ENCODE data around the gene TFPI. TPM values are rescaled to one million over a fixed set of nuclear protein-coding genes. Genes with fewer than 3 reads are reported as not detected.
A peak's percentile ranks its signal among the peaks of the same experiment; 100 is the strongest.

TFPI gene
- 486 TPM for polyA plus RNA-seq (2013, experiment 1 of 2)
- polyA plus RNA-seq (2013, experiment 2 of 2): 510 TPM

- peak within 1 kb of the TSS in 1 of 2 experiments; percentile 86 for H3K4me3 ChIP-seq (ENCODE audit: insufficient read depth in 1 of 2, low read depth in 1 of 2, low read length in 2 of 2)
- no peak within 1 kb of the TSS for H3K18ac ChIP-seq (ENCODE audit: low read depth in 1 of 2, low read length in 2 of 2)
- H4K91ac ChIP-seq (ENCODE audit: low read length): no peak within 1 kb of the TSS
- H2BK120ac ChIP-seq (ENCODE audit: low read depth, low read length): no peak within 1 kb of the TSS
- no peak within 1 kb of the TSS for H3K23ac ChIP-seq (ENCODE audit: low read length in 2 of 2)
- no peak within 1 kb of the TSS for H4K8ac ChIP-seq (ENCODE audit: low read length)
- WGBS: 0% methylated on average over 6 of the region's 9 CpGs
- no peaks in the 10 kb centered on the region for H3K4me1 ChIP-seq (ENCODE audit: control insufficient read depth, insufficient read depth, low read depth, low read length)
- no peak within 1 kb of the TSS for H3K14ac ChIP-seq (ENCODE audit: low read length in 2 of 2)
- H3K4ac ChIP-seq (ENCODE audit: low read depth in 1 of 2, low read length in 2 of 2): peak within 1 kb of the TSS in 1 of 2 experiments; percentile 79
- peak within 1 kb of the TSS; percentile 98 for H3K9ac ChIP-seq (ENCODE audit: low read length)
- no peak within 1 kb of the TSS for H2AK5ac ChIP-seq (ENCODE audit: low read length, severe bottlenecking)
- peak within 1 kb of the TSS; percentile 28 for H3K4me2 ChIP-seq (ENCODE audit: low read length, poor library complexity, severe bottlenecking)
- no peaks in the 10 kb centered on the region for H3K27me3 ChIP-seq (ENCODE audit: control insufficient read depth in 1 of 2, insufficient read depth in 1 of 2, low read length in 2 of 2)
- H2BK15ac ChIP-seq (ENCODE audit: low read depth, poor library complexity, severe bottlenecking): no peak within 1 kb of the TSS
- H2BK5ac ChIP-seq (ENCODE audit: low read depth, low read length, poor library complexity, severe bottlenecking): no peak within 1 kb of the TSS
- H2AFZ ChIP-seq (ENCODE audit: low read depth, low read length): no peak within 1 kb of the TSS
- peak within 1 kb of the TSS; percentile 81 for H3K27ac ChIP-seq (ENCODE audit: low read length, poor library complexity, severe bottlenecking)
- H3K9me3 ChIP-seq (ENCODE audit: control insufficient read depth, low read length): no peaks in the 10 kb centered on the region
- peaks cover 0 to 3% of the 10 kb centered on the region in 2 experiments for H3K36me3 ChIP-seq (ENCODE audit: control insufficient read depth in 1 of 2, insufficient read depth in 2 of 2, low read depth in 1 of 2, low read length in 2 of 2)
- H3K79me1 ChIP-seq (replicated peaks; ENCODE audit: low read length, poor library complexity, severe bottlenecking): peaks cover 1% of the 10 kb centered on the region
- H2BK12ac ChIP-seq (ENCODE audit: low read length in 2 of 2): no peak within 1 kb of the TSS
- DNase-seq: peak; percentile 82
These were observed at the start of gene TFPI for GRCh38 chr2:187554011-187554703. Gene TFPI (minus strand): TSS chr2:187554435. CDS start chr2:187503768, 50,667 bp downstream.

DNA sequence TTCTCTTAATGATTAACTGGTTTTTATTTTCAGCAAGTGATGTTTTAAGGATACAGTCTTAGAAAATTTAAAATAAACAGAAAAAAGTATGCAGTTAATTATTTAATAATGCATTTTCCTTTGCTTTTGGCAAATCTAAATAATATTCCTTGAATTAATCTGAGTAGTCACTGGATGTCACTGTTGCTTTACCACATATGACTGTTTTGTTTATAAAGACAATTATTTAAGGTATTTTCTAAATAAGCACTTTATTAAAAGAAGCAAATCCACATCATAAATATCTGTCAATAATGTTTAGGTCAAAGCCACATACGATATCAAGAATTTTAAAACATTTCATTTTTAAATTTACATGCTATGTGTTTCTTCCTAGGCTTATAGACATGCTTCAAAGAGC is 40.6 kb upstream of the TFPI start:
- WGBS: no CpG with 5 or more reads among the region's 1 CpG
- Histone ChIP-seq H3K4me3 (ENCODE audit: insufficient read depth in 1 of 2, low read depth in 1 of 2, low read length in 2 of 2) (no peak overlapping the region), H3K9me3 (ENCODE audit: control insufficient read depth, low read length) (no peaks in the 10 kb centered on the region), H3K4me1 (ENCODE audit: control insufficient read depth, insufficient read depth, low read depth, low read length) (no peaks in the 10 kb centered on the region), H2AFZ (ENCODE audit: low read depth, low read length) (no peak overlapping the region), H2BK12ac (ENCODE audit: low read length in 2 of 2) (no peak overlapping the region), H2BK15ac (ENCODE audit: low read depth, poor library complexity, severe bottlenecking) (no peak overlapping the region), H3K4ac (ENCODE audit: low read depth in 1 of 2, low read length in 2 of 2) (no peak overlapping the region), H3K9ac (ENCODE audit: low read length) (no peak overlapping the region), H3K4me2 (ENCODE audit: low read length, poor library complexity, severe bottlenecking) (no peak overlapping the region), H3K23ac (ENCODE audit: low read length in 2 of 2) (no peak overlapping the region), H2BK120ac (ENCODE audit: low read depth, low read length) (no peak overlapping the region), H3K18ac (ENCODE audit: low read depth in 1 of 2, low read length in 2 of 2) (no peak overlapping the region), H3K14ac (ENCODE audit: low read length in 2 of 2) (no peak overlapping the region), H4K8ac (ENCODE audit: low read length) (no peak overlapping the region), H2BK5ac (ENCODE audit: low read depth, low read length, poor library complexity, severe bottlenecking) (no peak overlapping the region), H3K27ac (ENCODE audit: low read length, poor library complexity, severe bottlenecking) (no peak overlapping the region), H3K27me3 (ENCODE audit: control insufficient read depth in 1 of 2, insufficient read depth in 1 of 2, low read length in 2 of 2) (no peaks in the 10 kb centered on the region), H2AK5ac (ENCODE audit: low read length, severe bottlenecking) (no peak overlapping the region), H4K91ac (ENCODE audit: low read length) (no peak overlapping the region), H3K36me3 (ENCODE audit: control insufficient read depth in 1 of 2, insufficient read depth in 2 of 2, low read depth in 1 of 2, low read length in 2 of 2) (no peaks in the 10 kb centered on the region), H3K79me1 (replicated peaks; ENCODE audit: low read length, poor library complexity, severe bottlenecking) (no peaks in the 10 kb centered on the region)
- peak; percentile 37 for DNase-seq

DNA sequence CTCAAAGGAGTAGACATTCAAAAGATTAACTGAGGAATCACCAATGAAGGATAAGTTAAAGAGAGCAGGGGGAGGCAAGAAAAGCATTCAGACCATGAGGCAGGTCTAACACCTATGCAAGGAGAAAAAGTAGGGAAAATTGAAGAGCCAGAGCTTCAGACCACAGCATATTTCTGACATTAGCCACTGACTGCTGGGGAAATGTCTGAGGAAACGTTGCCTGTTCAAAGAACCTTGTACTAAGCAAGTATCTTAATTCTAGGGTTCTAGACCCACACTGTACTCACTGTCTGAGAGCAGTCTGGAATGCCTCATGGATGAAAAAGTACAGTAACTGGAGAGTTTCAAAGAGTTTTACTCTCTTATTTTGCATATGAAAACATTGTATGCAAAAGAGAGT is 39.5 kb upstream of the TFPI start:
- Histone ChIP-seq H3K36me3 (ENCODE audit: control insufficient read depth in 1 of 2, insufficient read depth in 2 of 2, low read depth in 1 of 2, low read length in 2 of 2) (no peaks in the 10 kb centered on the region), H2AK5ac (ENCODE audit: low read length, severe bottlenecking) (no peak overlapping the region), H3K4me3 (ENCODE audit: insufficient read depth in 1 of 2, low read depth in 1 of 2, low read length in 2 of 2) (no peak overlapping the region), H3K18ac (ENCODE audit: low read depth in 1 of 2, low read length in 2 of 2) (no peak overlapping the region), H3K9ac (ENCODE audit: low read length) (no peak overlapping the region), H3K79me1 (replicated peaks; ENCODE audit: low read length, poor library complexity, severe bottlenecking) (no peaks in the 10 kb centered on the region), H2AFZ (ENCODE audit: low read depth, low read length) (no peak overlapping the region), H3K4me2 (ENCODE audit: low read length, poor library complexity, severe bottlenecking) (no peak overlapping the region), H2BK15ac (ENCODE audit: low read depth, poor library complexity, severe bottlenecking) (no peak overlapping the region), H2BK12ac (ENCODE audit: low read length in 2 of 2) (no peak overlapping the region), H3K4me1 (ENCODE audit: control insufficient read depth, insufficient read depth, low read depth, low read length) (no peaks in the 10 kb centered on the region), H3K9me3 (ENCODE audit: control insufficient read depth, low read length) (no peaks in the 10 kb centered on the region), H3K4ac (ENCODE audit: low read depth in 1 of 2, low read length in 2 of 2) (no peak overlapping the region), H2BK120ac (ENCODE audit: low read depth, low read length) (no peak overlapping the region), H3K27ac (ENCODE audit: low read length, poor library complexity, severe bottlenecking) (no peak overlapping the region), H3K14ac (ENCODE audit: low read length in 2 of 2) (no peak overlapping the region), H2BK5ac (ENCODE audit: low read depth, low read length, poor library complexity, severe bottlenecking) (no peak overlapping the region), H4K8ac (ENCODE audit: low read length) (no peak overlapping the region), H3K27me3 (ENCODE audit: control insufficient read depth in 1 of 2, insufficient read depth in 1 of 2, low read length in 2 of 2) (no peaks in the 10 kb centered on the region), H3K23ac (ENCODE audit: low read length in 2 of 2) (no peak overlapping the region), H4K91ac (ENCODE audit: low read length) (no peak overlapping the region)
- WGBS: no CpG with 5 or more reads among the region's 1 CpG
- DNase-seq: peak; percentile 39

DNA sequence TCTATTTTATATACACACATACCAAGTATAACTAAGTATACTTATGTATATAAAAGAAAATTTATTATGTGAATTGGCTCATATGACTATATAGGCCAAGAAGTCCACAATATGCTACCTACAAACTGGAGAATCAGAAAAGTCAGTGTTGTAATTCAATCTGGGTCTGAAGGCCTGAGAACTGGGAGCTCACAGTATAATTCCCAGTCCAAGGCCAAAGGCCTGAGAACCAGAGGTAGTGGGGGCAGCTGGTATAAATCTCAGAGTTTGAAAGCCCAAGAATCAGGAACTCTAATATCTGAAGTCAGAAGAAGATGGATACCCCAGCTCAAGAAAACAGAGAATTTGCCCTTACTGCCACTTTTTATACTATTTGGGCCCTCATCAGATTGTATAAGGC is 38.9 kb upstream of the TFPI start:
- Histone ChIP-seq H2AK5ac (ENCODE audit: low read length, severe bottlenecking) (no peak overlapping the region), H2BK12ac (ENCODE audit: low read length in 2 of 2) (no peak overlapping the region), H3K4me2 (ENCODE audit: low read length, poor library complexity, severe bottlenecking) (no peak overlapping the region), H3K18ac (ENCODE audit: low read depth in 1 of 2, low read length in 2 of 2) (no peak overlapping the region), H3K27ac (ENCODE audit: low read length, poor library complexity, severe bottlenecking) (no peak overlapping the region), H2AFZ (ENCODE audit: low read depth, low read length) (no peak overlapping the region), H2BK15ac (ENCODE audit: low read depth, poor library complexity, severe bottlenecking) (no peak overlapping the region), H3K4me1 (ENCODE audit: control insufficient read depth, insufficient read depth, low read depth, low read length) (no peaks in the 10 kb centered on the region), H3K14ac (ENCODE audit: low read length in 2 of 2) (no peak overlapping the region), H3K4me3 (ENCODE audit: insufficient read depth in 1 of 2, low read depth in 1 of 2, low read length in 2 of 2) (no peak overlapping the region), H2BK120ac (ENCODE audit: low read depth, low read length) (no peak overlapping the region), H4K91ac (ENCODE audit: low read length) (no peak overlapping the region), H3K9me3 (ENCODE audit: control insufficient read depth, low read length) (no peaks in the 10 kb centered on the region), H4K8ac (ENCODE audit: low read length) (no peak overlapping the region), H3K4ac (ENCODE audit: low read depth in 1 of 2, low read length in 2 of 2) (no peak overlapping the region), H2BK5ac (ENCODE audit: low read depth, low read length, poor library complexity, severe bottlenecking) (no peak overlapping the region), H3K9ac (ENCODE audit: low read length) (no peak overlapping the region), H3K27me3 (ENCODE audit: control insufficient read depth in 1 of 2, insufficient read depth in 1 of 2, low read length in 2 of 2) (no peaks in the 10 kb centered on the region), H3K23ac (ENCODE audit: low read length in 2 of 2) (no peak overlapping the region), H3K36me3 (ENCODE audit: control insufficient read depth in 1 of 2, insufficient read depth in 2 of 2, low read depth in 1 of 2, low read length in 2 of 2) (no peaks in the 10 kb centered on the region), H3K79me1 (replicated peaks; ENCODE audit: low read length, poor library complexity, severe bottlenecking) (no peaks in the 10 kb centered on the region)
- no peak for DNase-seq
